ENCODE results near the gene TENM3.

GRCh38 chr4:182286931-182287330 is 43.7 kb downstream of the TENM3 start:
- TF ChIP-seq CTCF (conservative IDR thresholded peaks at IDR 0.05) = no peak
- no peak for TF ChIP-seq ZFX (IDR thresholded peaks at IDR 0.05)

Data from C4-2B (cell line).